Smooth muscle cell of the pulmonary artery (primary cell): ENCODE results near the gene ITGA2B. TPM values are rescaled to one million over a fixed set of nuclear protein-coding genes. Genes with fewer than 3 reads are reported as not detected.

Experiments used
- total RNA-seq: library from RNA; depleted of rRNA; stranded (reverse); fragments of >200 nt; gene quantifications from 2 replicates; pipeline ENCODE4 v1.2.3, GENCODE V29; 2014

Gene ITGA2B
- 0.30 and 0.46 TPM in 2 replicates for total RNA-seq

DNA sequence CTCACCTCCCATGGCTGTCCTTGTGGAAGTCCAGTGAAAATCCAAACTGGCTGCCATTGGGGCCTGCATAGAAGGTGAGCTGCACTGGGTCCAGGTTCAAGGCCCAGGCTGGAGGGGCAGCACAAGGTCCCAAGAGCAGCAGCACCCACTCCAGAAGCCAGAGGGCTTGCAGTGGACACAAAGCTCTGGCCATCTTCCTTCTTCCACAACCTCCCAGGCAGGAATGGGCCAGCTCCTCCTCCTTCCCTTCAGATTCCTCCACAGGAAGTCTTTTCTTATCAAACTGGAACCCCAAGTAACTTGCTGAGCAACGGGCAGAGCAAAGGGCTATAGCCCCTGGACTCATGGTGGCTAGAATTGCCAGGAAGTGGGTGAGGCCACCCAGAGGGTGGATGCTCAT, at the start of gene ITGA2B:
Gene ITGA2B (minus strand): TSS at position 369 of the 400 bp plus-strand sequence. CDS start 176 bp downstream, at position 193.

DNA sequence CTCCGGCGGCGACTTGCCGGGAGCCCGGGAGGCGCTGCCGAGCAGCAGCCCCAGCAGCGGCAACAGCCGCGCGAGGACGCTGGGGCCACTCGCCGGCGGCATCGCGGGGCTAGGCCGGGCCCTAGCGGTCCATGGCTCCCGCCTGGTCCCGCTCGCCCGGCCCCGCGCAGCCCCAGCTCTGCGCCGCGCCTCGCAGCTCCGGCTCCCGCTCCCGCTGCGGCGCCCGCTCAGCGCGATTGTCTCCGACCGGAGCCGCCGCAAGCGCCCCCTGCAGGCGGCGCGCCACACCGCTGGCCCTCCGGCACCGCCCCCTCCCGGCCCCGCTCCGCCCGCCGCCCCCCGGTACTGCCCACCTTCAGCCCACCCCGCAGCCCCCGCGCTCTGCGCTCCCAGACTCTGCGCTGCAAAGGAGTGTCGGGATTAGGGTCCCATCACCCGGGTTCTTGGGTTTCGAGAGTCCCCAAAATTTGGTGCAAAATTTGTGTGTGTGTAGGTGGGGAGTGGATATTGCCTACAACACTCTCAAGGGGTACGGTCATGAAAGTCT, 25.8 kb downstream of the ITGA2B start, which contains the start of gene FAM171A2:
Gene FAM171A2 (minus strand): TSS at position 241 of the 547 bp plus-strand sequence. CDS start 139 bp downstream, at position 102.

DNA sequence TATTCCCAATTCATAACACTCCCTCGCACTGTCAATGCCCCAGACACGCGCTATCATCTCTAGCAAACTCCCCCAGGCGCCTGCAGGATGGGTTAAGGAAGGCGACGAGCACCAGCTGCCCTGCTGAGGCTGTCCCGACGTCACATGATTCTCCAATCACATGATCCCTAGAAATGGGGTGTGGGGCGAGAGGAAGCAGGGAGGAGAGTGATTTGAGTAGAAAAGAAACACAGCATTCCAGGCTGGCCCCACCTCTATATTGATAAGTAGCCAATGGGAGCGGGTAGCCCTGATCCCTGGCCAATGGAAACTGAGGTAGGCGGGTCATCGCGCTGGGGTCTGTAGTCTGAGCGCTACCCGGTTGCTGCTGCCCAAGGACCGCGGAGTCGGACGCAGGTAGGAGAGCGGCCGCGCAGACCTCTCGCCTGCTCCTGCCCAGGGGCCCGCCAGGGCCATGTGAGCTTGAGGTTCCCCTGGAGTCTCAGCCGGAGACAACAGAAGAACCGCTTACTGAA, 44.5 kb downstream of the ITGA2B start, which contains the start of gene GRN:
Gene GRN (plus strand): TSS at position 364 of the 515 bp plus-strand sequence. CDS start 3,863 bp downstream, outside the sequence.

DNA sequence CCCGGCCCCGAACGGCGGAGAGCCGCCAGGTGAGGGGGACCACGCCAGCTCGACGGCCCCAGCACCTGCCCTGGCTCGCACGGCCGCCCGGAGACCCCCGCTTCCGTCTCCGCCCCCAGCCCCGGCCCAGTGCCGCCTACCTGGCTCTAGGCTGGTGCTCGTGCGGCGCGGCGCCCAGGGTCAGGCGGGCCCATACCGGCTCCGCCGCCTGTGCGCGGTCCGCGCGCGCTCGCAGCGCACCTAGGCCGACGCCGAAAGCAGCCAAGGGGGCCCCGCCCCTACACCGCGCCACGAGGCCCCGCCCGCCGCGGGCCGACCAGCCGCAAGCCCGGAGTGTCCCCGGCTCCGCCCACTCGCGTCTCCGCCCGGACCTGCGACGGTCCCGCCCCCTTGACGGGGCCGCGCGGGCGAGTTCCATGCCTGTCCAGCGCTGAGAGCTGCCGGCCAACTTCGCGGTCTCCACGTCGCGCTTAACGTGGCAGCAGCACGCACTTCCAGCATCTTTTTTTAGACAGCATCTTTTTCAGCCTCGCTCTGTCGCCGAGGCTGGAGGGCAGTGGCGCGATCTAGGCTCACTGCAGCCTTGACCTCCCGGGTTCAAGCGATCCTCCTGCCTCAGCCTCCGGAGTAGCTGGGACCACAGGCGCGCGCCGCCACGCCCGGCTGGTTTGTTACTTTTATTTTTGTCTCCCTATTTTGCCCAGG, 64.7 kb downstream of the ITGA2B start, which contains the start of gene SLC25A39:
Gene SLC25A39 (minus strand): TSS at position 253 of the 705 bp plus-strand sequence. CDS start 1,261 bp downstream, outside the sequence.

Other genes starting within 250 kb of the ITGA2B start
- 0.85 and 0.99 TPM in 2 replicates for gene HROB, start 247.7 kb downstream of the ITGA2B start, total RNA-seq
- 0.33 and 0.40 TPM in 2 replicates for gene ASB16, start 218.9 kb downstream of the ITGA2B start, total RNA-seq
- gene TMUB2, start 202.7 kb downstream of the ITGA2B start, total RNA-seq, result 35.6 and 38.0 TPM in 2 replicates
- 49.3 and 50.2 TPM in 2 replicates for gene ATXN7L3, start 189.8 kb downstream of the ITGA2B start, total RNA-seq
- 37.5 and 41.2 TPM in 2 replicates for gene UBTF, start 170.0 kb downstream of the ITGA2B start, total RNA-seq
- gene SLC4A1, start 121.5 kb downstream of the ITGA2B start, total RNA-seq, result not detected in 2 replicates
- gene RUNDC3A, start 81.0 kb downstream of the ITGA2B start, total RNA-seq, result 0.13 and 0.20 TPM in 2 replicates
- gene SLC25A39, start 64.8 kb downstream of the ITGA2B start, total RNA-seq, result 64.0 and 102 TPM in 2 replicates
- 556 and 750 TPM in 2 replicates for gene GRN, start 44.3 kb downstream of the ITGA2B start, total RNA-seq
- gene FAM171A2, start 25.8 kb downstream of the ITGA2B start, total RNA-seq, result 4.5 and 5.7 TPM in 2 replicates
- gene GPATCH8, start 113.8 kb upstream of the ITGA2B start, total RNA-seq, result 16.8 and 19.3 TPM in 2 replicates
- 27.6 and 32.5 TPM in 2 replicates for gene FZD2, start 167.8 kb upstream of the ITGA2B start, total RNA-seq